WTC11 (cell line): ENCODE measurements around the gene SVIL.

Experiments used
- CREM ChIP-seq: sonication (generic); formaldehyde crosslinking; IDR thresholded peaks from 2 replicates; pipeline ENCODE4 v1.8.1; 2022; ENCODE audit warnings: mild to moderate bottlenecking, missing genetic modification reagents, moderate library complexity
- CTCF ChIP-seq: fragments of 200-600 bp; IDR thresholded peaks from 2 replicates; pipeline ENCODE4 v1.8.0; 2022; ENCODE audit warnings: antibody characterized with exemption
- TEAD4 ChIP-seq: sonication (generic); formaldehyde crosslinking; IDR thresholded peaks from 2 replicates; pipeline ENCODE4 v1.8.0; 2022; ENCODE audit warnings: mild to moderate bottlenecking, missing genetic modification reagents

DNA sequence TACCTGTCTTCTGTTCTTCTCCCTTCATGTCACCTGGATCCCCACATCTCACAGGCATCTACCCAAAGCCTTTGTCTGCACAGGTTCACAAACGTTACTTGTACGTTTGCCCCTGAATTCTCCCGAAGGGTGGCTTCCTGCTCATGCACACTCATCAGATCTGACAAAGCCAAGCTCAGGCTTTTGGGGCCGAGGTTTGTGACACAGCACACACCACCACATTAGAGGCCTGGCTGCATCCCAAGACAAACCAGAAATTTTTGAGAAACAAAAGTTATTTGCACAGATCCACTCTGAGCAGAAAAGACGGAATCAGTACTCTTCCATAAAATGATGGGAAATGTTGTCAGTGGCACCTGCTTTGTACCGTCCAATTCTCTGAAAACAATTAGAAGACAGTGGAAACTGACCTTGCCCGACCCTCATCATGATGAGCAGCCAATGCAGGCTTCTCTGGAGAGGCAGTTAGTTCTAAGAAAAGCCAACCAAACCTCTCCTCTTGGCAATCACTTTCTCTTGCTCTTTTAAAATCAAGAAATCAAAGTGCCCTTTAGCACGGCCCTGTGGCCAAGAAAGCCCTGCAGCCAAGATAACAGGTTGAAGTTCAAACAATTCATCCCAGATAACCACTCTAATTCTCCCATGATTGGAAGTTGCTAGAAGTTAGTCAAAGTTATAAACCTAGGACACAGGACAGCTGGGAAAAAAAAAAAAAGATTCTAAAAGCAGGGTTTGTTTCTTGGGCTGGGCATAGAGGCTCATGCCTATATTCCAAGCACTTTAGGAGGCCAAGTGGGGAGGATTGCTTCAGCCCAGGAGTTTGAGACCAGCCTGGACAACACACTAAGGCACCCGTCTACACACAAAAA, 13.6 kb upstream of the SVIL start:
- TF ChIP-seq CTCF (no peak), TEAD4 (CRISPR knock-in tag) (no peak), CREM (CRISPR knock-in tag) (no peak)
